Skin epidermis (tissue), 12 donors: Measurements from ENCODE around the gene TMEM87B.
"Not testable (repeated sequence)": the region's sequence is repeated elsewhere in the genome, so short reads cannot be mapped to it uniquely, and the experiment has no call there.

Source experiments
- H3K27ac ChIP-seq, 21 experiments: fragments of 200-600 bp; sonication (generic) in 11 of 21; one replicate each; pipeline ENCODE4 v1.5.0; 2020; ENCODE audit warnings: mild to moderate bottlenecking in 3 of 21, inconsistent platforms in 2 of 21, moderate library complexity in 2 of 21
- H3K4me3 ChIP-seq, 7 experiments: fragments of 200-600 bp; sonication (generic) in 2 of 7; one replicate each; pipeline ENCODE4 v1.5.0; 2020; ENCODE audit warnings: inconsistent platforms in 2 of 7, mild to moderate bottlenecking in 2 of 7, moderate library complexity in 1 of 7

TMEM87B gene

DNA sequence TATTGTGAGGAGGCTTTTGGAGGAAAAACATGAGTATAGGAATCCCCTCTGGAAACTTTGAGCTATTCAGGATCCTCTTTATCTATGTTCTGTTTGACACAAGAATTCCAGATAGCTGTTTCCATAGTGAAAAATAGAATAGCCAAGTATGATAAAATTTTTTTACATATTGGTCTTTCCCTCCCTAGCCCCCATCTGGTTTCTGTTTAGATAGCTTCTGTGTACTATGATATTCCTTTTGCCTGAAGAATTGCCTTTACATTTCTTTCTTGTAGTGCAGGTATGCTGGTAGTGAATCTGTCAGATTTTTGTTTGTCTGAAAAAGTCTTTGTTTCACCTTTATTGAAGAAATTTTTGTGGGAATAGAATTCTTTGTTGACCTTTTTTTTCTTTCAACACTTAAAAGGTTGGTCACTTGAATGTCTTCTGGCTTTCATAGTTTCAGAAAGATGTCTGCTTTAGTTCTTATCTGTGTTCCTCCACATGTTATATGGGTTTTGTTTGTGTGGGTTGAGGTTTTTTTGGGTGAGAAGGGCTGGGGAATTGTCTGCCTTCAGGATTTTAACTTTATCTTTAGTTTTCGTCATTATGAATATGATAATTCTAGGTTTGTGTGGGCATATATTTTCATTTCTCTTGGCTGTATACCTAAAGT, 53.2 kb downstream of the TMEM87B start:
- H3K4me3 ChIP-seq = no peak overlapping the region

DNA sequence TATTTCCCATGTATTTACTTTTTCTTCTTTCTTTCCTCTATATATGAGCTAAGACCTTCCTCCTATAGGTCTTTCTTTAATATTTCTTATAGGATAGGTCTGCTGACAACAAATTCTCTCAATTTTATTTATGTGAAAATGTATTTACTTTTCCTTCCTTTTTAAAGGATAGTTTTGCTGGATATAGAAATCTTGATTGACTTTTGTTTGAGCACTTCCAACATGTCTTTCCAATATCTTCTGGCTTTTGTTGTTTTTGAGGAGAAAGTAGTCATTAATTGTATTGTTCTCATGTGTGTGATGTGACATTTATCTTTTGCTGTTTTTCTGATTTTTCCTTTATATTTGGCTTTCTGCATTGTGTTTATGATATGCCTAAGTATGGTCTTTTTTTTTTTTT, 54.2 kb downstream of the TMEM87B start:
- Histone ChIP-seq H3K27ac (no peak overlapping the region), H3K4me3 (no peak overlapping the region)

More for the DNA sequence above, 53.2 kb downstream of the TMEM87B start:
- H3K27ac ChIP-seq = no peak overlapping the region

DNA sequence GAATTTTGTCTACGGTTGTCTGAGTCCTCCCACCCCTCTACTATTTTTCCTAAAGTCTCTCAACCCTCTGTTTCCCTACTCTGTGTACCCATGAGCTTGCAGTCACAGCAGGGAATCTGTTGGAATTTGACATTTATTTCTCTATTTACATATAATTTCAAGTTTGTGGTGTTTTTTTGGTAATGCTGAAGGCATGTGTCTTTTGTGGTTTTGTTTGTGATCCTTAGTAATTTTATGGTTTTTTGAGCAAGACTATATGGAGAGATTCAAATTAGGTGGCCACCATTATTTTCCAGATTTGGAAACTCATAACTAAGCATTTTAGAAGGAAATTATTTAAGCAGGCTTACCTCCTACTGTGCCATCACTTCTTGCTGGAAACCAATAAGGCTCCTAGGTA, 55.9 kb downstream of the TMEM87B start:
- no peak overlapping the region for H3K27ac ChIP-seq
- no peak overlapping the region for H3K4me3 ChIP-seq

DNA sequence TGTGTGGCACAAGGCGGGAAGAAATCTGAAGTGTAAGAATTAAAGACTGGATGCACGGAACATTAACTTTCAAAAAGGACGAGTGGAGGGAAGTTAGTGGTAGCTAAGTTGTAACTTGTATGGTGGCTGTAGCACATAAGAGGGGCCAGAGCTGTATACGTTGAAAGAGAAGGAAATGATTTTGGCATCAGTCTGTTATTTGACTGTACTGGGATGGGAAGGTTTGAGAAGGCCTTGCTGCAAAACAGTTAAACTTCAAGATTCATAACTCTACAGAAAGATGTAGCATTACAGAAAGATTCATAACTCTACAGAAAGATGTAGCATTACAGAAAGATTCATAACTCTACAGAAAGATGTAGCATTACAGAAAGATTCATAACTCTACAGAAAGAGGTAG, 58.3 kb downstream of the TMEM87B start:
- not testable (repeated sequence) for H3K4me3 ChIP-seq, H3K27ac ChIP-seq

DNA sequence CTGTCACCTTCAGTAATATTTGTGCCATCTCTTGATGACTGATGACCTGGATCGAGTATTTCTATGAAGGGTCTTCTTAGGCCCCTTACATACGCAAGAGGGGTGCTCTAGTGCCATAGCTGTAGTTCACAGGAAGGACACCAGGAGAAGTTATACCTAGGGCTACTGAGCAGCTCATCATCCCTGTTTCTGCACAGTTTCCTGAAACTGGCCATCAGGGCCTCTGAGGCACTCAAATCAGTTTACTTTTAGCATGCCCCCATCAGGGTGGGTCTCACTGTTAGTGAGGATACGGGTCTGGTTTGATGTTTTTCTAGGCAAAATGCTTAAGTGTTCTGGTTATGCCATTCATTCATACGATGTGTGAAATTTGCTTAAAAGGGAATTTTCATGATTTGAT, 63.1 kb downstream of the TMEM87B start:
- Histone ChIP-seq H3K4me3 (no peak overlapping the region), H3K27ac (no peak overlapping the region)

DNA sequence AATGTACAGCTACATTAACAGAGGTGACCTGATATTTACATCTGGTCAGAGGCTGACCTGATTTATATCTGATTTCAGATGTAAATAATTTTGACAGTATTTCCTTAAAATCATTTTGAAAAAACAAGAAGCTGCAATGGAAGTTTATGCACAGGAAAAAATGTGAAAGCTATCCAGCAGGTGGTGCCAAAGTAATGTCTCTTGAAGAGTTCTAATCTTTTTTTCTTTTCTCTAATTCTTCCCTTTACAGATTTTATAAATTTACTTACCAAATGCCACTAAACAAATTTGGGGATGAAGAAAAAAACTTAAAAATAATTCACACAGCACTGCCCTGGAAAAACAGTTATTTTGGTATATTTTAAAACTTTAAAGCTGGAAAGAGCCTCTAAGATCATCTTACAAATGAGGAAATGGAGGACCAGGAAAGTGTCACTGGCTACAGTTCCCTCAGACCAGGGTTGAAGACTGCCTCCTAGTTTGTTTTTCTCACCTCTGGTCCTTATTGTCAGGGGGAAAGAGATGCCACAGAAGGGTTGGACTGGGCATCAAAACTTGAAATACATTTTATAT, 66.7 kb downstream of the TMEM87B start:
- H3K4me3 ChIP-seq = no peak overlapping the region
- no peak overlapping the region for H3K27ac ChIP-seq

DNA sequence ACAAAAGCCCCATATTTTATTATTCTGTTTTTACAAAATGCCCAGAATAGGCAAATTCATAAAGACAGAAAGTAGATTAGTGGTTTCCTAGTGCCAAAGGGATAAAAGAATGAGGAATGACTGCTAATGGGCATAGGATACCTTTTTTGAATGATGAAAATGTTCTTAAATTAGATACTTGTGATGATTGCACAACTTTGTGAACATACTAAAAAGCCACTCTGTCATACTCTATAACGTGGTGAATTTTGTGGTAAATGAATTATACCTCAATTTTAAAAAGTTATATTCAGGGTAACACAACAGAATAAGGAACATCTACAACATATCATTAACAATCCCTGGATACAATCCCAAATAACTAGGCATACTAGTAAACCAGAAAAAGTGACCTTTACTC, 74.0 kb downstream of the TMEM87B start:
- no peak overlapping the region for H3K27ac ChIP-seq
- no peak overlapping the region for H3K4me3 ChIP-seq

DNA sequence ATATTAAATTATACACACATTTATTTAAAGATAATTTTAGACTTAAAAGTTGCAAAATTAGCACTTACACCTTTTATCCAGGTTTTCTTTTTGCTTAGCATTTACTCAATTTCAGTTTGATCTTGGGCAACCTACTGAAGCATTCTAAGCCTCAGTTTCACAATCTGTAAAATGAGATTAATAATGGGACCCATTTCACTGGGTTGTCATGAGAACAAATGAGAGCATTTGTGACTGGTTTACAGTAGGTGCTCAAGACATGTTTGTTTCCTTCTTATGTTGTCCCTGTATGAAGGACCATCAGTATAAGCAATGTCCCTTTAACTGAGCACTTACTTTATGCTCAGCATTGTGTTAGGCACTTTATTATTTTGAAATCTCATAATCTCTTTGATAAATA, 78.3 kb downstream of the TMEM87B start:
- no peak overlapping the region for H3K27ac ChIP-seq
- no peak overlapping the region for H3K4me3 ChIP-seq

DNA sequence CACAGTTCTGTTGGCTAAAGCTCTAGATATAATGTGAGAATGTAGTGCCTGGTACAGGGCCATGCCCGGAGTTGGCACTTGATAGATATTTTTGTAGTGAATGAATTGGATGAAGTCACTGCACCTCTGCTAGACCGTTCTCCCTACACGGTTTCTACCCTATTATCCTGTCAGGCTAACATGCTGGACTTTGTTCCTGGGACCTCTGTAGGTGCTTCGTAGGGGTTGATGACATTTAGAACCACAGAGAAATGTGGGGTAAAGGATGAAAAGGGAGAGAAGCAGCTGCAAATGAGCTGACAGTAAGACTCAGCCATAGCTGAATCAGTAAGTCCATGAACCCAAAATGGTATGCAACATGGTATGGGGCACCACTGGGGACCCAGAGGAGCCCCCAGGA, 79.1 kb downstream of the TMEM87B start:
- no peak overlapping the region for H3K4me3 ChIP-seq
- no peak overlapping the region for H3K27ac ChIP-seq

DNA sequence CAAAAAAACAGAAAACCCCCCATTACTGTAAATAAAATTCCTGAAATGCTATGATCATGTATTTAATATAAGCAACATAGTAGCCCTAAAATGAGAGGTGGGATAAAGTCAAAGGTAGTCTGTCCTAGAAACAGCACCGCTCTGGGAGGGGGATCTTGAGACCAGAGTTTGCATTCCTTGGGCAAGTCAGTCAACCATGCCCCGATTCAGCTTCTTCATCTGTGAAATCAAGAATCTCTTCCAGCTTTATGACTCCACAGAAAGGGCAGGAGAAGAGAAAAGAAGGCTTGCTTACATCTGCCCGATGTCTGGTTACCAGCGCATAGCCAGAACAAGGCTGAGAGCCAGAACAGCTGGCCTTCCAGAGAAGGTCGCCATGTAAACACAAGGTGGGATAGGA, 81.0 kb downstream of the TMEM87B start:
- H3K4me3 ChIP-seq = no peak overlapping the region
- H3K27ac ChIP-seq = no peak overlapping the region

DNA sequence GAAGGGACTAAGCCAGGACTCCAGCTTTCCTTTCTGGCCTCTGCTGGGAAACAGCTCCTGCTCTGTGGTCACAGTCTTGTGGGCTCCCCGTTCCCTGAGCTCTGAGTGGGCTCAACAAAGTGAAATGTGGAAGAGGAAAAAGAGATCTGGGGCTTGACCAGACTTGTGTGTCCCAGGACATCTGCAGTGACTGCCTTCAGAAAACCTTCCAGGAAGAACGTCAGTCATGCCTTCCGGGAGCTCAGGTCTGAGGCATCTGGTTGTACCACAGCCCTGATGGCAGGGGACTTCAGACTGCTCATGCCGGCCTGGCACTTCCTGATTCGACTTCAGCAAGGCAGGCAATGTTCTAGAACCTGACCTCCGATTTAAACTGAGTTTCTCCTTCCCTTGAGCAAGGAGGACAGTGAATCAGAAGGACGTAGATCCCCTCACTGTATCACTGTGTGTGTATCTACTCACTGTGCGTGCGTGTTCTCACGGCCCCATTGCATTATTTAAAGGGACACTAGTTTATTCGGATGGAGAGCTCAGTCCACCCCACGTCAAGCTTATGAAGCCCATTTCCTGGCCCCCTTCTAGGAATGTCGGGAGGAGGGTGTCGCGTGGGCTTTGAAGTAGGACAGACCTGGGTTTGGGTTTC, 82.6 kb downstream of the TMEM87B start:
- Histone ChIP-seq H3K27ac (peak overlapping the region in 16 of 21 experiments; percentile 1 to 77 (median 50)), H3K4me3 (peak overlapping the region; percentile 17 to 63 (median 43))

DNA sequence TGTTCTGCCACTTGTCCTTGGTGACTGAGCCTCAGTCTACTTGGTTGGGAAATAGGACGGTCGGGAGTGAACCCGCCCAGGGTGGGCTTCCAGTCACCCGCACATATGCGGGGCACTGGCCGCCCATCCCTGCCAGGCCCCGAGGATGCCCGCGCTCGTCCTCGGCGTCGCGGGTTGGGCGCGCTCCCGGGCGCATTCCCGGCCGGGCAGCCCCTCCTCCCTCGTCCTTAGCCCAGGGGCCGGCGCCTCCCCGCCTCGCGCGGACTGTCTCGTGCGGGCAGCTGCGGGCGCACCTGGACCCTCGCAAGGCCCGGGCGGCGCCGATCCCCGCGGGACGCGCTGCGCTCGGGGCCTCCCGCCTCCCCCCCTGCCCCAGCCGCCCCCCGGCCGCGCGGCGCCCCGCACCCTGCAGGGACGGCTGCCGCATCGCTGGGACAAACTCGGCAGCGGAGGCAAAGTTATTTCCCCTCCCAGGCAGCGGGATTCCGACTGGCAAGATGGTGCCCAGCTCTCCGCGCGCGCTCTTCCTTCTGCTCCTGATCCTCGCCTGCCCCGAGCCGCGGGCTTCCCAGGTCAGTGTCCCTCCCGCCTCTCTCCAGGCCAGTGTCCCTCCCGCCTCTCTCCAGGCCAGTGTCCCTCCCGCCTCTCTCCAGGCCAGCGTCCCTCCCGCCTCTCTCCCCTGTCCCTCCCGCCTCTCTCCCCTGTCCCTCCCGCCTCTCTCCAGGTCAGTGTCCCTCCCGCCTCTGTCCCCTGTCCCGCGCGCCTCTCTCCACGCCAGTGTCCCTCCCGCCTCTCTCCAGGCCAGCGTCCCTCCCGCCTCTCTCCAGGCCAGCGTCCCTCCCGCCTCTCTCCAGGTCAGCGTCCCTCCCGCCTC, 83.3 kb downstream of the TMEM87B start, which contains the start of gene FBLN7:
Gene FBLN7 (plus strand): TSS at position 227 of the 874 bp plus-strand sequence. CDS start 271 bp downstream, at position 498.
- peak within 1 kb of the TSS in 16 of 21 experiments; percentile 1 to 77 (median 54) for H3K27ac ChIP-seq
- H3K4me3 ChIP-seq = peak within 1 kb of the TSS; percentile 17 to 63 (median 43)

DNA sequence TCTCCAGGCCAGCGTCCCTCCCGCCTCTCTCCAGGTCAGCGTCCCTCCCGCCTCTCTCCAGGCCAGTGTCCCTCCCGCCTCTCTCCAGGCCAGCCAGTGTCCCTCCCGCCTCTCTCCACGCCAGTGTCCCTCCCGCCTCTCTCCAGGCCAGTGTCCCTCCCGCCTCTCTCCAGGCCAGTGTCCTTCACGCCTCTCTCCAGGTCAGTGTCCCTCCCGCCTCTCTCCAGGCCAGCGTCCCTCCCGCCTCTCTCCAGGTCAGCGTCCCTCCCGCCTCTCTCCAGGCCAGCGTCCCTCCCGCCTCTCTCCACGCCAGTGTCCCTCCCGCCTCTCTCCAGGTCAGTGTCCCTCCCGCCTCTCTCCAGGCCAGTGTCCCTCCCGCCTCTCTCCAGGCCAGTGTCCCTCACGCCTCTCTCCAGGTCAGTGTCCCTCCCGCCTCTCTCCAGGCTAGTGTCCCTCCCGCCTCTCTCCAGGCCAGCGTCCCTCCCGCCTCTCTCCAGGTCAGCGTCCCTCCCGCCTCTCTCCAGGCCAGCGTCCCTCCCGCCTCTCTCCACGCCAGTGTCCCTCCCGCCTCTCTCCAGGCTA, 84.1 kb downstream of the TMEM87B start:
- Histone ChIP-seq H3K4me3 (peak overlapping the region in 5 of 7 experiments; percentile 17 to 63 (median 43)), H3K27ac (peak overlapping the region in 5 of 21 experiments; percentile 43 to 71 (median 54))

DNA sequence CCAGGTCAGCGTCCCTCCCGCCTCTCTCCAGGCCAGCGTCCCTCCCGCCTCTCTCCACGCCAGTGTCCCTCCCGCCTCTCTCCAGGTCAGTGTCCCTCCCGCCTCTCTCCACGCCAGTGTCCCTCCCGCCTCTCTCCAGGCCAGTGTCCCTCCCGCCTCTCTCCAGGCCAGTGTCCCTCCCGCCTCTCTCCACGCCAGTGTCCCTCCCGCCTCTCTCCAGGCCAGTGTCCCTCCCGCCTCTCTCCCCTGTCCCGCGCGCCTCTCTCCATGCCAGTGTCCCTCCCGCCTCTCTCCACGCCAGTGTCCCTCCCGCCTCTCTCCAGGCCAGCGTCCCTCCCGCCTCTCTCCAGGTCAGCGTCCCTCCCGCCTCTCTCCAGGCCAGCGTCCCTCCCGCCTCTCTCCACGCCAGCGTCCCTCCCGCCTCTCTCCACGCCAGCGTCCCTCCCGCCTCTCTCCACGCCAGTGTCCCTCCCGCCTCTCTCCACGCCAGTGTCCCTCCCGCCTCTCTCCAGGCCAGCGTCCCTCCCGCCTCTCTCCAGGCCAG, 84.7 kb downstream of the TMEM87B start:
- H3K4me3 ChIP-seq = peak overlapping the region in 2 of 7 experiments; percentile 13 to 15

DNA sequence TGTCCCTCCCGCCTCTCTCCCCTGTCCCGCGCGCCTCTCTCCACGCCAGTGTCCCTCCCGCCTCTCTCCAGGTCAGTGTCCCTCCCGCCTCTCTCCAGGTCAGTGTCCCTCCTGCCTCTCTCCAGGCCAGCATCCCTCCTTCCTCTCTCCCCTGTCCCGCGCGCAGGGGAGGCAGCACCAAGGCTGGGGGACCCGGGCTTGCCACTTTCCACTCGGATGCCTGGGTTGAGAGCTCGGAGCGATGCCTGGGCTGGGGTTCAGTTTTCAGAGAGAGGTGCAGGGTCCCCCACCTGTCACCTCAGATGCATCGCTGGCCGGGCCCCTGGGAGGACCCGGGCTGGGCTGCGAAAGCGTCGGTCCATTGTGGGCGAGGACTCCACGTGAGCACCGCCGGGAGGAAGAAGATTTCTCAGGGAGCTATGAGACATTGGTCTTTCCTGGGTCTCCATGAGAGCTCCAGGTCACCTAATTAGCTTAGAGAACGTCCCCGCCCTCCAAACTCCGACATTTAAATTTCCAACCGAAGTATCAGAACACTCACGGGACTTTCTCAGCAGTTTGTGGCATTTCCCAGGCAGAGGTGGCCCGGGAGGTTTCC, 85.2 kb downstream of the TMEM87B start:
- peak overlapping the region in 6 of 21 experiments; percentile 15 to 74 (median 51) for H3K27ac ChIP-seq
- H3K4me3 ChIP-seq = peak overlapping the region in 3 of 7 experiments; percentile 8 to 15 (median 13)

More for the DNA sequence above, 84.7 kb downstream of the TMEM87B start:
- peak overlapping the region in 3 of 21 experiments; percentile 37 to 74 (median 53) for H3K27ac ChIP-seq

DNA sequence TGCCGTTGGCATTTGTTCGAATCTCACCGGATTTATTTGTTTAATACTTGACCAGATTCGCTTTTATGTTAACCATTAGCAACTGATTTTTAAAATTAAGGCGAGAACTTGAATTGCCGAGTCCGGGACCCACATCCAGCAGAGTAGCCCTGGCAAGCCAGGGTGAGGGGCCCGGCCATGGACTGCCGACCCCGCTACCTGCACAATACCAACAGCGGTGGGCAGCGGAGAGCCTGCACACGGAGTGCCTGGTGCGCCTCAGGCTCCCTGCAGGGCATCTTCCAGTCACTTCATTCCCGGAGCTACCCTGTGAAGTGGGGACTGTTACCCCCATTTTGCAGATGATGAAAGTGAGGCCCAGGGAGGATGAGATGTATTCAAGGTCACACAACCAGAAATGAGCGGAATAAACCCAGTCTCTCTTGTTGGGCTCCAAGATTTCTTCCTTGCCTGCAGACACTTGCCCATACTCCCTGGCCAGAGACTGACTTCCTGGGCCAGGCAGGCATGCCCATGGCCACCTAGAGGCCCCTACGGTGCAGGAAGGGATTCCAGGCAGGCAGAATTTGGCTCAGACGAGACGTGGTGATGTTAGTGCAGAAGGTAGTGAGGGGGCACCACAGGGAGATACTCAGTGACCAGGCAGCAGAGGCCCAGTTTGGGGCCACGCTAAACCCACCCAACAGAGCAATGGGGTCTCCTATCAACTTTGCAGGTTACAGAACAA, 86.0 kb downstream of the TMEM87B start:
- Histone ChIP-seq H3K4me3 (peak overlapping the region in 1 of 7 experiments; percentile 8), H3K27ac (peak overlapping the region in 1 of 21 experiments; percentile 37)

DNA sequence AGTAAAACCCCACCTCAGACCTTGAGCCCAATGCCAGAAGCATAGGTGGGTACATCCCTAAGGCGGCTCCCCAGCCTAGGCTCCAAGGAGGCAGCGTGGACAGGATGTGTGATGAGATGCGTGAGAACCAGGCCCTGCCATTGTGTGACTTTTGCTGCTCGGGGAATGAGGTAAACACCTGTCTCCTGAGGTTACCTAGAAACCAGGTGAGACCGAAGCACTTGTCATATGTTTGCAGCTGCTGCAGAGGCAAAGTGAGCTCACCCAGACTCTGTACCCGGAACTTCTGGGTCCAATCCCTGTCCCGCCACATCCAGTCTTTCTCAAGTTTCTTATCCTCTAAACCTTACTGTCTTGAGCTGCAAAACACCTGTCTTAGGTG, 86.5 kb downstream of the TMEM87B start:
- no peak overlapping the region for H3K27ac ChIP-seq
- no peak overlapping the region for H3K4me3 ChIP-seq

DNA sequence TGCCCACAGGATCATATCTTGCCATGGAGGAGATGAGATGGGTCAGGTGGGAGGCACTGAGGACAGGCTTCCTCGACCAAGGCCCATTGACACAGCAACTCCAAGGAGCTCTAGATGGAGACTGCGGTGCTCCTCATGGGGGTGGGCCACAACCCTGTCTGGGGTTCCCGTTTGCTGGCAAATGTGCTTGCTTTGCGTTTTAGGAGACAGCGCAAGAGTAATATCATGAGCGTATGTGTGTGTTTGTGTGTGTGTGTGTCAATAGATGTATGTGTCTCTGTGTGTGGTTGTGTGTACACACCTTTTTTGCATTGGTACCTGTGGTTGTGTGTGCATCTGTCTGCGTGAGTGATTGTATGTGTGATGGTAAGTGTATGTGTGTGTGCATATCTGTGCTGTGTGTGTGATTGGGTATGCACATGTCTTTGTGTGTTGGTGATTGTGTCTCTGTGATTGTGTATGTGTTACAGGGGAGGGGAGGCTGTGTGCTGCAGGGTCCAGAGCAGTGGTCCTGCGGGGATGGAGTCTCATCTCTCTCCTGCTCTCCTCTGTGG, 87.5 kb downstream of the TMEM87B start:
- H3K27ac ChIP-seq = no peak overlapping the region
- no peak overlapping the region for H3K4me3 ChIP-seq
